ENCODE results near the gene BAG2.

Gene BAG2

GRCh38 chr6:57142178-57142525 is 30.0 kb upstream of the BAG2 start:
- Histone ChIP-seq H3K27ac (ENCODE audit: low read depth, low read length) (no peak overlapping the region), H3K9ac (ENCODE audit: low read length) (no peak overlapping the region), H3K27me3 (ENCODE audit: low read length) (no peaks in the 10 kb centered on the region), H3K9me2 (replicated peaks; ENCODE audit: insufficient read depth, low read length) (no peaks in the 10 kb centered on the region), H3K4me3 (ENCODE audit: insufficient read depth, low read length, poor library complexity, severe bottlenecking) (no peak overlapping the region), H2AFZ (ENCODE audit: low read depth, low read length, severe bottlenecking) (no peak overlapping the region), H3K79me2 (ENCODE audit: insufficient read depth, low read length) (no peaks in the 10 kb centered on the region), H3K9me3 (ENCODE audit: insufficient read depth, low read length) (no peaks in the 10 kb centered on the region), H4K20me1 (ENCODE audit: low read depth, low read length) (no peaks in the 10 kb centered on the region), H3F3A (ENCODE audit: insufficient read depth) (no peaks in the 10 kb centered on the region), H3K4me2 (ENCODE audit: low read depth, low read length, poor library complexity, severe bottlenecking) (no peak overlapping the region), H3K36me3 (ENCODE audit: low read length) (peaks cover 37% of the 10 kb centered on the region)
- TF ChIP-seq EZH2phosphoT487 (conservative IDR thresholded peaks at IDR 0.05; ENCODE audit: low read length) (no peak), CTCF (IDR thresholded peaks at IDR 0.05; ENCODE audit: insufficient read depth, low read length, poor library complexity, severe bottlenecking) (no peak)

GRCh38 chr6:57143690-57144089 is 28.4 kb upstream of the BAG2 start:
- no peaks in the 10 kb centered on the region for H3K9me3 ChIP-seq (ENCODE audit: insufficient read depth, low read length)
- H3K9me2 ChIP-seq (replicated peaks; ENCODE audit: insufficient read depth, low read length) = no peaks in the 10 kb centered on the region
- no peaks in the 10 kb centered on the region for H4K20me1 ChIP-seq (ENCODE audit: low read depth, low read length)
- TF ChIP-seq CTCF (IDR thresholded peaks at IDR 0.05; ENCODE audit: insufficient read depth, low read length, poor library complexity, severe bottlenecking) = no peak
- TF ChIP-seq EZH2phosphoT487 (conservative IDR thresholded peaks at IDR 0.05; ENCODE audit: low read length) = no peak
- no peaks in the 10 kb centered on the region for H3K27me3 ChIP-seq (ENCODE audit: low read length)
- no peaks in the 10 kb centered on the region for H3F3A ChIP-seq (ENCODE audit: insufficient read depth)
- H3K36me3 ChIP-seq (ENCODE audit: low read length) = peaks cover 51% of the 10 kb centered on the region
- H3K4me3 ChIP-seq (ENCODE audit: insufficient read depth, low read length, poor library complexity, severe bottlenecking) = no peak overlapping the region
- no peak overlapping the region for H2AFZ ChIP-seq (ENCODE audit: low read depth, low read length, severe bottlenecking)
- H3K4me2 ChIP-seq (ENCODE audit: low read depth, low read length, poor library complexity, severe bottlenecking) = no peak overlapping the region
- no peak overlapping the region for H3K27ac ChIP-seq (ENCODE audit: low read depth, low read length)
- H3K9ac ChIP-seq (ENCODE audit: low read length) = no peak overlapping the region
- H3K79me2 ChIP-seq (ENCODE audit: insufficient read depth, low read length) = no peaks in the 10 kb centered on the region

- Histone ChIP-seq H3K9me3 (ENCODE audit: insufficient read depth, low read length) (no peaks in the 10 kb centered on the region), H3K4me2 (ENCODE audit: low read depth, low read length, poor library complexity, severe bottlenecking) (no peak overlapping the region), H3K4me3 (ENCODE audit: insufficient read depth, low read length, poor library complexity, severe bottlenecking) (no peak overlapping the region), H3K79me2 (ENCODE audit: insufficient read depth, low read length) (no peaks in the 10 kb centered on the region), H4K20me1 (ENCODE audit: low read depth, low read length) (no peaks in the 10 kb centered on the region), H3F3A (ENCODE audit: insufficient read depth) (peaks cover 7% of the 10 kb centered on the region), H3K27ac (ENCODE audit: low read depth, low read length) (no peak overlapping the region), H2AFZ (ENCODE audit: low read depth, low read length, severe bottlenecking) (no peak overlapping the region), H3K9me2 (replicated peaks; ENCODE audit: insufficient read depth, low read length) (no peaks in the 10 kb centered on the region), H3K27me3 (ENCODE audit: low read length) (no peaks in the 10 kb centered on the region), H3K9ac (ENCODE audit: low read length) (no peak overlapping the region), H3K36me3 (ENCODE audit: low read length) (peaks cover 60% of the 10 kb centered on the region)
- TF ChIP-seq CTCF (IDR thresholded peaks at IDR 0.05; ENCODE audit: insufficient read depth, low read length, poor library complexity, severe bottlenecking) (no peak), EZH2phosphoT487 (conservative IDR thresholded peaks at IDR 0.05; ENCODE audit: low read length) (no peak)
Measured at GRCh38 chr6:57147401-57147800, 24.7 kb upstream of the BAG2 start.
